Astrocyte (in vitro differentiated cells and primary cell): ENCODE results near the gene NOS1AP. TPM values are rescaled to one million over a fixed set of nuclear protein-coding genes. Genes with fewer than 3 reads are reported as not detected.

Source experiments
- DNase-seq: peaks from one replicate; pipeline ENCODE4 v3.0.0-alpha.2; 2010; ENCODE audit warnings: low read depth
- FAIRE-seq: peaks from 2 replicates; lab custom pipeline; 2011; peaks lifted over from hg19 to GRCh38; lab: Jason Lieb, UNC
- H2AFZ ChIP-seq: 2 replicates; pipeline ENCODE4 v1.6.0; 2012; ENCODE audit warnings: low read depth, low read length, inconsistent platforms
- H3K27ac ChIP-seq: 2 replicates; pipeline ENCODE4 v1.5.1; 2011; ENCODE audit warnings: low read depth, low read length, inconsistent platforms
- H3K27me3 ChIP-seq: 2 replicates; pipeline ENCODE4 v1.6.0; 2011; ENCODE audit warnings: low read length, inconsistent platforms; ENCODE audit not compliant: insufficient read depth
- H3K36me3 ChIP-seq: 2 replicates; pipeline ENCODE4 v1.5.1; 2011; ENCODE audit warnings: low read length, inconsistent platforms; ENCODE audit not compliant: insufficient read depth
- H3K4me1 ChIP-seq: 2 replicates; pipeline ENCODE4 v1.5.1; 2011; ENCODE audit warnings: low read length, inconsistent platforms; ENCODE audit not compliant: insufficient read depth
- H3K4me2 ChIP-seq: 2 replicates; pipeline ENCODE4 v1.6.0; 2012; ENCODE audit warnings: low read length, inconsistent platforms
- H3K4me3 ChIP-seq: 2 replicates; pipeline ENCODE4 v1.5.1; 2011; ENCODE audit warnings: low read depth, mild to moderate bottlenecking, low read length, inconsistent platforms; ENCODE audit not compliant: insufficient read depth
- H3K79me2 ChIP-seq: 2 replicates; pipeline ENCODE4 v1.6.0; 2012; ENCODE audit warnings: mild to moderate bottlenecking, low read length, inconsistent platforms; ENCODE audit not compliant: insufficient read depth
- H3K9ac ChIP-seq: 2 replicates; pipeline ENCODE4 v1.6.0; 2012; ENCODE audit warnings: mild to moderate bottlenecking, low read length, inconsistent platforms
- H3K9me3 ChIP-seq: 2 replicates; pipeline ENCODE4 v1.5.1; 2012; ENCODE audit warnings: low read depth, mild to moderate bottlenecking, low read length, inconsistent platforms; ENCODE audit not compliant: insufficient read depth
- H4K20me1 ChIP-seq: 2 replicates; pipeline ENCODE4 v1.6.0; 2012; ENCODE audit warnings: low read length, inconsistent platforms; ENCODE audit not compliant: insufficient read depth
- H3K27ac Mint-ChIP-seq: one replicate; pipeline ENCODE4 v1.8.0; 2021; ENCODE audit warnings: mild to moderate bottlenecking, mixed read lengths; ENCODE audit not compliant: unreplicated experiment
- H3K27me3 Mint-ChIP-seq: one replicate; pipeline ENCODE4 v1.8.0; 2021; ENCODE audit warnings: low read depth, mixed read lengths; ENCODE audit not compliant: unreplicated experiment
- H3K36me3 Mint-ChIP-seq: one replicate; pipeline ENCODE4 v1.8.0; 2021; ENCODE audit warnings: low read depth, mixed read lengths; ENCODE audit not compliant: unreplicated experiment
- H3K4me1 Mint-ChIP-seq: one replicate; pipeline ENCODE4 v1.8.0; 2021; ENCODE audit warnings: low read depth, mixed read lengths; ENCODE audit not compliant: unreplicated experiment
- H3K4me3 Mint-ChIP-seq: one replicate; pipeline ENCODE4 v1.8.0; 2021; ENCODE audit warnings: mild to moderate bottlenecking, moderate library complexity, mixed read lengths; ENCODE audit not compliant: unreplicated experiment
- H3K9me3 Mint-ChIP-seq: one replicate; pipeline ENCODE4 v1.8.0; 2021; ENCODE audit warnings: mild to moderate bottlenecking, mixed read lengths; ENCODE audit not compliant: unreplicated experiment
- EZH2 ChIP-seq: IDR thresholded peaks from 2 replicates; pipeline ENCODE4 v1.6.1; 2012; ENCODE audit warnings: mild to moderate bottlenecking, low read length, inconsistent platforms; ENCODE audit not compliant: insufficient read depth
- total RNA-seq: library from RNA; stranded (reverse); gene quantifications from 2 replicates; pipeline ENCODE4 v1.2.1, GENCODE V29; 2021
- TF ChIP-seq, protein P1 (sequence below): IDR thresholded peaks from 2 replicates; pipeline ENCODE4 v1.5.1; 2011; ENCODE audit warnings: low read depth, mild to moderate bottlenecking, inconsistent platforms, low read length, moderate library complexity; ENCODE audit not compliant: insufficient read depth

NOS1AP gene
- total RNA-seq, 1 donor from 2014 or later, result 1.2 TPM

DNA sequence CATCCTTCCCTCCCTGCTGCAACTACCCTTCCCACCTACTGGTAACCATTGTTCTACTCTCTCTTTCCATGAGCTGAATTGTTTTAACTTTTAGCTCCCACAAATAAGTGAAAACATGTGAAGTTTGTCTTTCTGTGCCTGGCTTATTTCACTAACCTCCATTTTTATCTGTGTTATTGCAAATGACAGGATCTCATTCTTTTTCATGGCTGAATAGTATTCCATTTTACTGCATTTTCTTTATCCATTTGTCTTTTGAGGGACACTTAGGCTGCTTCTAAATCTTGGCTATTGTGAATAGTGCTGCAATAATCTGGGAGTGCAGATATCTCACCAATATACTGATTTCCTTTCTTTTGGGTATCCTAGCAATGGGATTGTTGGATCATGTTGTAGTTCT, 80.6 kb downstream of the NOS1AP start:
- Mint-ChIP-seq H3K4me1 (peaks cover 4% of the 10 kb centered on the region), H3K9me3 (no peaks in the 10 kb centered on the region), H3K4me3 (no peak overlapping the region), H3K27me3 (no peaks in the 10 kb centered on the region), H3K36me3 (no peaks in the 10 kb centered on the region), H3K27ac (no peak overlapping the region)
- no peaks in the 10 kb centered on the region for H4K20me1 ChIP-seq
- H3K36me3 ChIP-seq, result no peaks in the 10 kb centered on the region
- FAIRE-seq (no peak), DNase-seq (no peak)
- no peaks in the 10 kb centered on the region for H3K9me3 ChIP-seq
- H3K9ac ChIP-seq, result no peak overlapping the region
- no peak overlapping the region for H3K4me2 ChIP-seq
- no peak for TF ChIP-seq EZH2
- TF ChIP-seq, protein P1, sequence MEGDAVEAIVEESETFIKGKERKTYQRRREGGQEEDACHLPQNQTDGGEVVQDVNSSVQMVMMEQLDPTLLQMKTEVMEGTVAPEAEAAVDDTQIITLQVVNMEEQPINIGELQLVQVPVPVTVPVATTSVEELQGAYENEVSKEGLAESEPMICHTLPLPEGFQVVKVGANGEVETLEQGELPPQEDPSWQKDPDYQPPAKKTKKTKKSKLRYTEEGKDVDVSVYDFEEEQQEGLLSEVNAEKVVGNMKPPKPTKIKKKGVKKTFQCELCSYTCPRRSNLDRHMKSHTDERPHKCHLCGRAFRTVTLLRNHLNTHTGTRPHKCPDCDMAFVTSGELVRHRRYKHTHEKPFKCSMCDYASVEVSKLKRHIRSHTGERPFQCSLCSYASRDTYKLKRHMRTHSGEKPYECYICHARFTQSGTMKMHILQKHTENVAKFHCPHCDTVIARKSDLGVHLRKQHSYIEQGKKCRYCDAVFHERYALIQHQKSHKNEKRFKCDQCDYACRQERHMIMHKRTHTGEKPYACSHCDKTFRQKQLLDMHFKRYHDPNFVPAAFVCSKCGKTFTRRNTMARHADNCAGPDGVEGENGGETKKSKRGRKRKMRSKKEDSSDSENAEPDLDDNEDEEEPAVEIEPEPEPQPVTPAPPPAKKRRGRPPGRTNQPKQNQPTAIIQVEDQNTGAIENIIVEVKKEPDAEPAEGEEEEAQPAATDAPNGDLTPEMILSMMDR, result no peak
- no peak overlapping the region for H3K27ac ChIP-seq
- peaks cover 12% of the 10 kb centered on the region for H3K4me1 ChIP-seq
- H3K79me2 ChIP-seq, result no peaks in the 10 kb centered on the region
- no peak overlapping the region for H3K4me3 ChIP-seq
- no peaks in the 10 kb centered on the region for H3K27me3 ChIP-seq
- H2AFZ ChIP-seq, result no peak overlapping the region

DNA sequence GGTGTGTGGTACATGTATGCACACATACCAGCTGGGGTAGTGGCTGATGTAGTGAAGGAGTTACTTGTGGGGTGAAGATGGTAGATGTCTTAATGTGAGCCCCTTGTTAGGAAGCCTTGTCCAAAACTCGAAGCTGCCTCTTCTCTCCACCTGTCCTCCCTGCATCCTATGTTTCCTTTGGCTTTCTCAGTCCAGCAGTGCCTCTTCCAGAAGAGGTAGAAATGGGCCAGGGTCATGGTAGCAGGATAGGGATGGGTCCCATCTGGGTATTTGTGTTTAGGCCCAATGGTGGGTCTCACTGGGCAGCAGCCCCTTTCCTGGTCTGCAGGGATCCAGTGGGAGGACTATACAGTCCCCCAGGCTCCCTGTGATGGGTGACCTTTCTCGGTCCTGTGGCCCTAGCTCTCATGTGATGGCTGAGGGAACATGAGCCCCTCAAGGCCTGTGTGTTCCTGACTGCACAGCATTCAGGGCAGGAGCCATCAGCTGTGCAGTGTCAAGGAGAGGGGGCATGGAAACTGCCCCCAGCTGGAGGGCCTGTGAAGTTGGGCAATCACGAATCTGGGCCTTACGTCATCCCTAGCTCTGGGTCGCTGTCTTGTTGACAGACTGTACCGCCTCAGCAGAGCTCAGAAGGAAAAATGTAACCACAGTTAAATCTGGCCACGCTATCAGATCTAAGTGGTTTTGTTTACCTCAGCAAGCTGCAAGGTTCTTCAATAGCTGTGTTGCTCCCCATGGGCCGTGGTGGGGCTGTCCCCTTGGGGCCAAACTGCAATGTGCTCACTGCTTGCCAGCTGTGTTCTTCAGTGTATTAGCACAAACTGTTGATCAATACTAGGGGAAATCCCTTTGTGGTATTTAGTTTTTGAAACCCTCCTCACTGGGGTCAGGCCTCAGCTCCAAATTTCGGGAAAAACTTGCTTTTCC, 82.7 kb downstream of the NOS1AP start:
- FAIRE-seq, result no peak

More for the DNA sequence above, 82.7 kb downstream of the NOS1AP start:
- Histone ChIP-seq H2AFZ (no peak overlapping the region), H3K4me3 (no peak overlapping the region), H4K20me1 (no peaks in the 10 kb centered on the region), H3K4me2 (no peak overlapping the region), H3K9ac (no peak overlapping the region), H3K4me1 (no peaks in the 10 kb centered on the region), H3K27ac (no peak overlapping the region), H3K27me3 (no peaks in the 10 kb centered on the region), H3K9me3 (no peaks in the 10 kb centered on the region), H3K79me2 (no peaks in the 10 kb centered on the region), H3K36me3 (no peaks in the 10 kb centered on the region)
- DNase-seq, result peak; percentile 78
- TF ChIP-seq, protein P1, result no peak
- no peak for TF ChIP-seq EZH2
- H3K4me1 Mint-ChIP-seq, result no peaks in the 10 kb centered on the region
- H3K36me3 Mint-ChIP-seq, result no peaks in the 10 kb centered on the region
- no peaks in the 10 kb centered on the region for H3K9me3 Mint-ChIP-seq
- no peak overlapping the region for H3K27ac Mint-ChIP-seq
- H3K4me3 Mint-ChIP-seq, result no peak overlapping the region
- H3K27me3 Mint-ChIP-seq, result no peaks in the 10 kb centered on the region
